ENCODE results near the gene SCUBE1. TPM values are rescaled to one million over a fixed set of nuclear protein-coding genes. Genes with fewer than 3 reads are reported as not detected.

SCUBE1 gene
- total RNA-seq, 4 donors from 2014 or later: 0.78 to 3.5 (median 0.95) TPM

- no peak for TF ChIP-seq CTCF (IDR thresholded peaks at IDR 0.05)
- TF ChIP-seq POLR2A (IDR thresholded peaks at IDR 0.05): no peak
- DNase-seq: no peak
- Histone ChIP-seq H3K4me3 (replicated peaks in 1 of 3) (no peak overlapping the region), H3K4me1 (peaks cover 0 to 12% of the 10 kb centered on the region in 2 donors), H3K27me3 (no peaks in the 10 kb centered on the region), H3K36me3 (no peaks in the 10 kb centered on the region), H3K9me3 (no peaks in the 10 kb centered on the region), H3K27ac (no peak overlapping the region)
- intact Hi-C loops (cut with DNase I): no loop called here
- 43 to 50% methylated on average over 16 of the region's 16 CpGs for whole genome bisulfite sequencing, 2 donors
Measured at GRCh38 chr22:43269246-43269645, 73.9 kb downstream of the SCUBE1 start.

GRCh38 chr22:43267981-43268660, 75.1 kb downstream of the SCUBE1 start:
- Histone ChIP-seq H3K27me3 (no peaks in the 10 kb centered on the region), H3K4me1 (peaks cover 0 to 12% of the 10 kb centered on the region in 2 donors), H3K36me3 (no peaks in the 10 kb centered on the region), H3K9me3 (no peaks in the 10 kb centered on the region), H3K27ac (no peak overlapping the region), H3K4me3 (replicated peaks in 1 of 3) (no peak overlapping the region)
- intact Hi-C loops (cut with DNase I): no loop called here
- TF ChIP-seq CTCF (IDR thresholded peaks at IDR 0.05) (no peak), POLR2A (IDR thresholded peaks at IDR 0.05) (no peak)
- 89 to 100% methylated on average over 6 to 11 of the region's 13 CpGs for WGBS, 2 donors
- DNase-seq: no peak

- WGBS, 2 donors: 88 to 95% methylated on average over 10 to 13 of the region's 13 CpGs
- Histone ChIP-seq H3K9me3 (no peaks in the 10 kb centered on the region), H3K27ac (no peak overlapping the region), H3K4me1 (peaks cover 0 to 12% of the 10 kb centered on the region in 2 donors), H3K4me3 (replicated peaks in 1 of 3) (no peak overlapping the region), H3K36me3 (no peaks in the 10 kb centered on the region), H3K27me3 (no peaks in the 10 kb centered on the region)
- intact Hi-C loops (cut with DNase I): no loop called here
- DNase-seq: no peak
- TF ChIP-seq CTCF (IDR thresholded peaks at IDR 0.05) (no peak), POLR2A (IDR thresholded peaks at IDR 0.05) (no peak)
Measured at GRCh38 chr22:43267332-43267980, 75.7 kb downstream of the SCUBE1 start.

- TF ChIP-seq POLR2A (IDR thresholded peaks at IDR 0.05) (no peak), CTCF (IDR thresholded peaks at IDR 0.05) (no peak)
- no peaks in the 10 kb centered on the region for H3K36me3 ChIP-seq
Measured at GRCh38 chr22:43266076-43266475, 77.1 kb downstream of the SCUBE1 start.

More at GRCh38 chr22:43266076-43266475, 77.1 kb downstream of the SCUBE1 start:
- intact Hi-C loops (cut with DNase I): no loop called here
- Histone ChIP-seq H3K4me1 (peaks cover 0 to 12% of the 10 kb centered on the region in 2 donors), H3K27me3 (no peaks in the 10 kb centered on the region), H3K4me3 (replicated peaks in 1 of 3) (no peak overlapping the region), H3K27ac (no peak overlapping the region), H3K9me3 (no peaks in the 10 kb centered on the region)
- no peak for DNase-seq
- WGBS, 2 donors: 93% methylated on average over 9 of the region's 9 CpGs

Data from thyroid gland (tissue), 4 donors.